ENCODE results near the gene SH3BP5. TPM values are rescaled to one million over a fixed set of nuclear protein-coding genes. Genes with fewer than 3 reads are reported as not detected.

Gene SH3BP5
- total RNA-seq, 4 donors from 2014 or later: 60.2 to 90.4 (median 82.0) TPM

DNA sequence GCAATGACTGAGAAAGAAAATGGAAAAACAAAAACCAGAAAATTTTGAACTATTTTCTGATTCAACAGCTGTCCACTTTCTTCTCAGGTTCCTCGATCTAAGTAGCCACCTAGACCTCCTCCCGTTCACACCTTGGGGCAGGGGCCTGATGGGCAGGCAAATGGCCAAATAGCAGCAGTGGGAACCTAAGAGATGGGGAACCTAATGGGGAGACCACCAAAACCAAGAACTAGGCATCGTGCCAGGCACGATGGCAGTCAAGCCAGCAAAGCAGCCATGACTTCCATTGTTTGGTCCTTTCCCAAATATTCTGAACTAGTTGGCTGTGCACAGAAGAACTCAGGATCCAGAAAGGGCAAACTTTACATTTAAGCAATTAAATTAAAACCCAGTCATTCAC lies 69.3 kb downstream of the SH3BP5 start:
- Histone ChIP-seq H3K36me3 (peaks cover 13 to 23% of the 10 kb centered on the region in 2 donors), H3K9me3 (no peaks in the 10 kb centered on the region), H3K4me1 (peaks cover 34 to 52% of the 10 kb centered on the region in 2 donors), H3K27ac (peak overlapping the region; percentile 88 to 91 (median 89)), H3K27me3 (no peaks in the 10 kb centered on the region), H3K4me3 (replicated peaks in 1 of 3) (no peak overlapping the region)
- 81 to 89% methylated on average over 4 of the region's 4 CpGs for WGBS, 2 donors
- TF ChIP-seq, protein P1, sequence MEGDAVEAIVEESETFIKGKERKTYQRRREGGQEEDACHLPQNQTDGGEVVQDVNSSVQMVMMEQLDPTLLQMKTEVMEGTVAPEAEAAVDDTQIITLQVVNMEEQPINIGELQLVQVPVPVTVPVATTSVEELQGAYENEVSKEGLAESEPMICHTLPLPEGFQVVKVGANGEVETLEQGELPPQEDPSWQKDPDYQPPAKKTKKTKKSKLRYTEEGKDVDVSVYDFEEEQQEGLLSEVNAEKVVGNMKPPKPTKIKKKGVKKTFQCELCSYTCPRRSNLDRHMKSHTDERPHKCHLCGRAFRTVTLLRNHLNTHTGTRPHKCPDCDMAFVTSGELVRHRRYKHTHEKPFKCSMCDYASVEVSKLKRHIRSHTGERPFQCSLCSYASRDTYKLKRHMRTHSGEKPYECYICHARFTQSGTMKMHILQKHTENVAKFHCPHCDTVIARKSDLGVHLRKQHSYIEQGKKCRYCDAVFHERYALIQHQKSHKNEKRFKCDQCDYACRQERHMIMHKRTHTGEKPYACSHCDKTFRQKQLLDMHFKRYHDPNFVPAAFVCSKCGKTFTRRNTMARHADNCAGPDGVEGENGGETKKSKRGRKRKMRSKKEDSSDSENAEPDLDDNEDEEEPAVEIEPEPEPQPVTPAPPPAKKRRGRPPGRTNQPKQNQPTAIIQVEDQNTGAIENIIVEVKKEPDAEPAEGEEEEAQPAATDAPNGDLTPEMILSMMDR (IDR thresholded peaks at IDR 0.05): no peak
- TF ChIP-seq POLR2A (IDR thresholded peaks at IDR 0.05): no peak
- intact Hi-C loops (cut with DNase I): loop anchor here (10.0 kb wide), 1 partner anchor 58 kb away; the partner anchor contains the start of gene CAPN7
- no peak for DNase-seq

DNA sequence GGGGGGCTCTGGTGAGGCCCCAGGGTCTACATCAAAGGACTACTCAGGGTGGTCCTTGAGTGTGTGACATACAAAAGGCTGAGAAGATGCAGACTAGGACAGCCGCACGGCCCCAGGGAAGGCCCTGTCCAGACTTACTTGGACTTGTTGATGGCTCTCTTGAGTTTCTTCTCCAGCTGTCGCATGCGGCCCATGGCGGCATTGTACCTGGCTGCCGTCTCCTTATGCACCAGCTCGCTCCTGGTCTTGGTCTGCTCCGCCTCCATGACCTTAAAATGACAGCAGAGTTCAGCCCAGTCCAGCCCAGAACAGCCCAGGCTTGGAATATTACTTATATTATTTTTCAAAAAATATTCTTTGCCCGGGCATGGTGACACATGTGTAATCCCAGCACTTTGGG lies 70.4 kb downstream of the SH3BP5 start:
- 96 to 99% methylated on average over 9 of the region's 9 CpGs for WGBS, 2 donors
- DNase-seq: no peak
- no peak overlapping the region for H3K4me3 ChIP-seq (replicated peaks in 1 of 3)
- H3K27ac ChIP-seq: peak overlapping the region in 2 of 3 donors; percentile 47 to 57
- no peaks in the 10 kb centered on the region for H3K27me3 ChIP-seq
- intact Hi-C loops (cut with DNase I): loop anchor here (10.0 kb wide), 1 partner anchor 57 kb away; the partner anchor contains the start of gene CAPN7
- H3K9me3 ChIP-seq: no peaks in the 10 kb centered on the region
- peaks cover 38 to 54% of the 10 kb centered on the region in 2 donors for H3K4me1 ChIP-seq
- TF ChIP-seq POLR2A (IDR thresholded peaks at IDR 0.05): no peak
- TF ChIP-seq, protein P1 (IDR thresholded peaks at IDR 0.05): no peak
- H3K36me3 ChIP-seq: peaks cover 15 to 24% of the 10 kb centered on the region in 2 donors

DNA sequence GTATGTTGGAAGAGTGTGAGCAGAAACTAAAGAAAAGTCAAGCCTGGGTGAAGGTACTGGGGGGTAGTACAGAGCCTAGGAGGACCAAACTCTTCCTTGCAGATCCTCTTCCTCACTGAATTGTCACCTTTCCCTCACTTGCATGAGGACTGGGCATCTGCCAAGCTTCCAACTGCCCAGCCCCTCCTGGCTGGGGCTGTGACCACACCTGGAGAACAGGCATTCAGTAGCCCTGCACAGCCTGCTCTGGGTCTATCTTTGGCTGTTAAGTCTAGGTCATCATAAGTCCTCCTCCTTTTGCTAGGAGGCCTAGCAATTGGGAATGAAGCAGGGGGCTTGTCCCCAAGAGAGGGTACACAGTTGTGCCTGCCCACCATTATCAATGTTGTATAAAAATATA lies 71.1 kb downstream of the SH3BP5 start:
- Histone ChIP-seq H3K27me3 (no peaks in the 10 kb centered on the region), H3K27ac (peak overlapping the region in 2 of 3 donors; percentile 47 to 57), H3K9me3 (no peaks in the 10 kb centered on the region), H3K4me1 (peaks cover 40 to 58% of the 10 kb centered on the region in 2 donors), H3K4me3 (replicated peaks in 1 of 3) (no peak overlapping the region), H3K36me3 (peaks cover 18 to 24% of the 10 kb centered on the region in 2 donors)
- TF ChIP-seq POLR2A (IDR thresholded peaks at IDR 0.05): no peak
- TF ChIP-seq, protein P1 (IDR thresholded peaks at IDR 0.05): no peak
- DNase-seq: peak; percentile 40 to 57
- intact Hi-C loops (cut with DNase I): loop anchor here (10.0 kb wide), 1 partner anchor 56 kb away; the partner anchor contains the start of gene CAPN7

DNA sequence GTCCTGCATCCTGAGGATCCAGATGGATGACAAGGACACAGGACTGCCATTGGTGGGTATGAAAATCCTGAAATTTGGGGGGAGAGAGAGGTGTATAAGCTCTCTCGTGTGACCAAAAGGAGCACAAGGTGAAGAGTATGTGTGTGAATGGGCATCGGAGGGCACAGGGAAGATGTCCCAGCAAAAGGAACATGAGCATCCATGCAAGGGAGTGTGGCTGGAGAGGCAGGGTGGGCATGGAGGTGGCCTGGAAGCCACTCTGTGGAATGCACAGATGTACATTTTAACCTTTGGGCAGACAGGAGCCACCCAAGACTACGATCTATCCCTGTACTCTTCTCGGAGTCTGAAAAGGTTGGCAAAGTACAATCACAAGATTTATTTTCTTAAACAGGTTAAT lies 71.9 kb downstream of the SH3BP5 start:
- no peak for DNase-seq
- Histone ChIP-seq H3K9me3 (no peaks in the 10 kb centered on the region), H3K36me3 (peaks cover 26 to 31% of the 10 kb centered on the region in 2 donors), H3K27ac (peak overlapping the region in 2 of 3 donors; percentile 40 to 57), H3K27me3 (no peaks in the 10 kb centered on the region), H3K4me1 (peaks cover 36 to 51% of the 10 kb centered on the region in 2 donors), H3K4me3 (replicated peaks in 1 of 3) (no peak overlapping the region)
- TF ChIP-seq, protein P1 (IDR thresholded peaks at IDR 0.05): no peak
- no peak for TF ChIP-seq POLR2A (IDR thresholded peaks at IDR 0.05)
- intact Hi-C loops (cut with DNase I): loop anchor here (10.0 kb wide), 1 partner anchor 56 kb away; the partner anchor contains the start of gene CAPN7
- 95 to 98% methylated on average over 4 of the region's 4 CpGs for WGBS, 2 donors

DNA sequence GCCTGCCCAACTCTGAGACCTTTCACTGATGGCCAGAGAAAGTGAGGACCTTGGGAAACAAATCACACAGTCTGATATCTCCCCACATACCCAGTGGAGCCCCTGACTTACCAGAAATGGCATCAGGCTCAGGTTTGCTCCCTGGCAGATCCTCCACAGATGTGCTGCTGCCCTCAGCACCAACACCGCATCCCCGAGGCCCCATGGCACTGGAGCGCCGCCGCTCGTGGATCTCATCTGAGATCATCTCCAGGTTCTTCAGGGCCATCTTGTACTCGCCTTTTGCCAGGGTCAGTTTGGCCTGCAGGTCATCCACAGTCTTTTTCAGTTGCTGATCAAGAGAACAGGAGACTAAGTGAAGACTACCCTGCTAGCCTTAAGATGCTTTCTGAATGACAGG lies 73.7 kb downstream of the SH3BP5 start:
- Histone ChIP-seq H3K4me3 (replicated peaks in 1 of 3) (no peak overlapping the region), H3K27ac (peak overlapping the region in 2 of 3 donors; percentile 5 to 73), H3K36me3 (peaks cover 33 to 39% of the 10 kb centered on the region in 2 donors), H3K4me1 (peaks cover 20 to 33% of the 10 kb centered on the region in 2 donors), H3K9me3 (no peaks in the 10 kb centered on the region), H3K27me3 (no peaks in the 10 kb centered on the region)
- no peak for DNase-seq
- no peak for TF ChIP-seq POLR2A (IDR thresholded peaks at IDR 0.05)
- TF ChIP-seq, protein P1 (IDR thresholded peaks at IDR 0.05): no peak
- 98 to 100% methylated on average over 7 of the region's 7 CpGs for WGBS, 2 donors
- intact Hi-C loops (cut with DNase I): no loop called here

Data from thyroid gland (tissue), 4 donors.